ENCODE measurements around the gene TNPO3.
"Not testable (repeated sequence)": the region's sequence is repeated elsewhere in the genome, so short reads cannot be mapped to it uniquely, and the experiment has no call there.

TNPO3 gene

DNA sequence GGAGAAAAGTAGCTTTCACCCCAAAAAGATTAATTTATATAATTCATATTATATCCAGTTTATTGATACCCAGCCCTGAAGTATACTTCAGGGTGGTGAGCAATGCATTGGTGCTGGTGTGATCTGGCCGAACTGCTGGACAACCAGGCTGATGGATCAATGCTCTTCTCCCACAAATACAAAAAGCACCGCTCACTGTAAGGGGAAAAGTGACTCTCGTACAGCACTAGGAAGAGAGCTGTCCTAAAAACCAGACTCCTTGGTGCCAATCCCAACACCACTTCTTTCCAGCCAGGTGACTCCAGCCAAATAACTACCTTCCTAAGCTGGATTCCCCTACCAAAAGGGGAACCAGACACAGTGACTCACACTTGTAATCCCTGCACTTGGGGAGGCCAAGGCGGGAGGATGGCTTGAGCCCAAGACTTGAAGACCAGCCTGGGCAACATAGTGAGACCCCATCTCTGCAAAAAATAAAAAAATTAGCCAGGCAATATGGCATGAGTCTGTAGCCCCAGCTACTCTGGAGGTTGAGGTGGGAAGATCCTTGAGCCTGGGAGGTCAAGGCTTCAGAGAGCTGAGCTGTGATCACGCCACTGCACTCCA lies 13.1 kb upstream of the TNPO3 start:
- no peak for DNase-seq

DNA sequence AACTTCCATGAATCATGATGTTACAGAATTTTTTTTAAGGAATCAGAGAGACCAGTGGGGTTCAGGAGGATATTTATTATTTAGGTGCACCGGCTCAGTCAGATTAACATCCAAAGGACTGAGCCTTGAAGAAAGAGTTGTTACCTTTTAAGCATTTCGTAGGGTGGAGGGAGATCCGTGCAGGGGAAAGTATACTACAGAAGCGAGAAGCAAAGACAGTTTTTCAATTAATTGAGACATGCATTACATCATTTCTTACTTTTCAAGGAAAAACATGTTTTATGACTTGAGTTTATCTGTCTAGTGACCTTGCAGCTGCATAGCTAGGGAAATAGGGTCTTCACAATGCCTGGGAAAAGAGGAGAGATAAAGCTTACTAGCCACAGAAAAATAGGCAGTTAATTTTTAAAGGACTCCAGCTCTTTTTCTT lies 12.2 kb upstream of the TNPO3 start:
- DNase-seq = not testable (repeated sequence)

DNA sequence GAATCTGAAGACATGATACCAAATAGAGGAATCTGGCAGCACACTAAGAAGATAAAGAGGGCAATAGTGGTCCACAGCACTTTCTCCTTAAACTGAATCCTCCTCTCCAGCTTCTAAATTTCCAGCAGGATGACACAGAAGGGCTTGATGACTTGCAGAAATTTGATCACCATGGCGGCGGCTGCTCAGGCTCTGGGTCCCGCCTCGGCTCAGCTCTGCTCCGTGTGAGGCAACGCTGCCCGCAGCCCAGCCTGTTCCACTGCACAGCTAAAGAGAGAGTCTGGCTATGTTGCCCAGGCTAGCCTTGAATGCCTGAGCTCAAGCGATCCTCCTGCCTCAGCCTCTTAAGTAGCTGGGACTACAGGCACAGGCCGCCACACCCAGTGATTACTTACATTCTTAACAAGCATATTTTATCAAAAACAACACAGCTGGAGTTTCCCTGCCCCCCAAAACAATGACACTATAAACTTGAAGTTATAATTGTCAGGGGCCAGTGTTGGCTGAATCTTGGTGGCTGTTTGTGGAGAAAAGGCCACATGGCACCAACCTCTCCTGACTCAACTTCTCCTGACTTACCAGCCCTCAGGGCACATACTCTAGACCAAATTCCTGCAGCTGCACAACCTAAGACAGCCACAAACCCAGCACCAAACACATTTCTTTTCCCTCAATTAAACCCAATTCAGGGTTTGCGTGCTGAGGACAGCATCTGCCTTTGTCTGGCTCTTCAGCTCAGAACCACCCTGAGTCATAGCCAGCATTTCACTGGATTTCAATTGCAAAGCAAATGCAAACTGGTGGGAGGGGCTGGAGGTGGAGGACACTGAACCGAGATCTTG lies 11.6 kb upstream of the TNPO3 start:
- no peak for DNase-seq

DNA sequence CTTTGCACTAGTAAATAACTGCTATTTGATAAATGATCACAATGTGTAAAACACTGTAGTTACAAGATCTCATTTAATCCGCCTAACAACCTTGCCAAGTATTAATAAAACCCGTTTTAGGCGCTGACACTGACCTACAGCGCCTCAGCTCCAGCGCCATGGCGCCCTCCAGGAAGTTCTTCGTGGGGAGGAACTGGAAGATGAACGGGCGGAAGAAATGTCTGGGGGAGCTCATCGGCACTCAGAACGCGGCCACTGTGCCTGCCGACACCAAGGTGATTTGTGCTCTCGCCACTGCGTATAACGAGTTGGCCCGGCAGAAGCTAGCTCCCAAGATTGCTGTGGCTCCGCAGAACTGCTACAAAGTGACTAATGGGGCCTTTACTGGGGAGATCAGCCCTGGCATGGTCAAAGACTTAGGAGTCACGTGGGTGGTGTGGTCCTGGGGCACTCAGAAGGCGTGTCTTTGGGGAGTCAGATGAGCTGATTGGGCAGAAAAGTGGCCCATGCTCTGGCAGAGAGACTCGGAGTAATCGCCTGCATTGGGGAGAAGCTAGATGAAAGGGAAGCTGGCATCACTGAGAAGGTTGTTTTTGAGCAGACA lies 1.1 kb upstream of the TNPO3 start:
- DNase-seq = no peak

DNA sequence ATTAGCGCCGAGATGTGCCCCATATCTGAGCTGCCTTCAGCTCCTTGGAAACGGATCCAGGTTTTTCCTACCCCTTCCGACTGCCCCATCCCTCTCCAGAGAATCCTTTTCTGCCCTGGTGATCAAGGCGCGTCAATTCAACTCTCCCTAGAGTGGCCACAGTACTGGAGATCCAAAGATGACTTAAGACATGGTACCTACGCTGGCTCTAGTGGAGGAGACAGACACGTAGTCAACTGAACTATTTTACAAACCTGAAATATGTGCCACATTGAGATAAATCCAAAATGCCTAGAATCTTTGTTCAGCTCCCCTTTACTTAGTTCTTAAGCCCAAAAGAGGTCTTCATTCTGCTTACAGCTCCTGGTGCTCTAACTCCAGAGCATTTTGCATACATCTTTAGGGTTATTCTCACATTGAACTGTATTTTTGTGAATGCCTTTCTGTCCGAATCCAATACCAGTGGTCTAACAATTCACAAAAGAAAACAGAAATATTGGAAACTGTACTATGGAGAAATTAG lies 444 bp upstream of the TNPO3 start:
- no peak for DNase-seq

DNA sequence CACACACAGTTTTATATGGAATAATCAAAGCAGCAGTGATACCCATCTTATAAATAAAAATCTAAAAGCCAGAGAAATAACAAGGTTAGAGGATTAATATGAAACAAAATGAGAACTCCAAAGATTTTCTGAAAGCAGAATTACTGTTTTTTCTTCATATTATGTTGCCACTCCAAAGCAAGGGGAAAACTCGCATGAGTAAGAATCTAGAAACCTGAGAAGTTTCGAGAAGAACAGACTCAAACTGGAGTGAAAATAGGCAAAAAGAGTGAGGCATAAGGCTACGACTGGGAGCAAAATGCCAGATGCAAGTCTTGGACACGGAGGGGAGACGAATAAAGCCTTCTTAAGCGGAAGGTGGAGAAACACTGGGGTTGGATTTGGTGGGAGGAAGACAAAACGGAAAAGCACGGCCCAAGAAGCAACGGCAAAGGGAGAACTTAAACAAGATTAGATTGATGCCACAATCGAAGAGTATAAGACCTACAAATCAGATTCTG lies 923 bp downstream of the TNPO3 start:
- DNase-seq = no peak

DNA sequence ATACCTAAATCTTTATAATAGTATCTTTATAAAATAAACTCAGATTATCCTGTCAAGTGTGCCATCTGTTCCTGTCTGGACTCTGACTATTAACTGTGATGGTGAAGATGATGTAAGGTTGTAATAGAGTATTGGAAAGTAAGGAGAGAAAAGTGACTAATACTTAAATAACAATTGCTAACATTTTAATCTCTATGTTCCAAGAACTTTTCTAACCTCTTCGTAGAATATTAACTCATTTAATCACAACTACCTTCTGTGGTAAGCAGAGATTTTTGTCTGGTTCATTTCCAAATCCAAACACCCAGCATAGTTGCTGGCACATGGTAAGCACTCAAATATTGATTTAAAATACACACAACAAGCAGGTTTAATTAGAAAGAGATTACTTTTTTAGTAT lies 2.5 kb downstream of the TNPO3 start:
- DNase-seq = no peak

DNA sequence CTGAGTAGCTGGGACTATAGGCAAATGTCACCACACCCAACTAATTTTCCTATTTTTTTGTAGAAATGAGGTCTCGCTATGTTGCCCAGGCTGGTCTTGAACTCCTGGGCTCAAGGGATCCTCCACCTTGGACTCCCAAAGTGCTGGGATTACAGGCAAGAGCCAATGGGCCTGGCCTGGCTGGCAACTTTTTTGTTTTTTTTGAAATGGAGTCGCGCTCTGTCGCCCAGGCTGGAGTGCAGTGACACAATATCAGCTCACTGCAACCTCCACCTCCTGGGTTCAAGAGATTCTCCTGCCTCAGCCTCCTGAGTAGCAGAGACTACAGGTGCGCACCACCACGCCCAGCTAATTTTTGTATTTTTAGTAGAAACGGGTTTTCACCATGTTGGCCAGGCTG lies 3.5 kb downstream of the TNPO3 start:
- DNase-seq = not testable (repeated sequence)

DNA sequence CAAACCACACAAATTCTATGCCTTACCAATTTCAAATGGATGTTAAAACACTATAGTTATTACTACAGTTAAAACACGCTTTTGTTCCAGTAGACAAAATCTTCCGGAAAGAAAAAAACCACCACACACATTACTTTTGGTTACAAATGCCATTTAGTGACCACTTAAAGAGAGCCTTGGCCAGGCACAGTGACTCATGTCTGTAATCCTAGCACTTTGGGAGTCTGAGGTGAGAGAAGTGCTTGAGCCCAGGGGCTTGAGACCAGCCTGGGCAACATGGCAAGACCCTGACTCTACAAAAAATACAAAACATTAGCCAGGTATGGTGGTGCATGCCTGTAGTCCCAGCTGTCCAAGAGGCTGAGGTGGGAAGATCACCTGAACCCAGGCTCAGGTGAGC lies 7.2 kb downstream of the TNPO3 start:
- DNase-seq = no peak

DNA sequence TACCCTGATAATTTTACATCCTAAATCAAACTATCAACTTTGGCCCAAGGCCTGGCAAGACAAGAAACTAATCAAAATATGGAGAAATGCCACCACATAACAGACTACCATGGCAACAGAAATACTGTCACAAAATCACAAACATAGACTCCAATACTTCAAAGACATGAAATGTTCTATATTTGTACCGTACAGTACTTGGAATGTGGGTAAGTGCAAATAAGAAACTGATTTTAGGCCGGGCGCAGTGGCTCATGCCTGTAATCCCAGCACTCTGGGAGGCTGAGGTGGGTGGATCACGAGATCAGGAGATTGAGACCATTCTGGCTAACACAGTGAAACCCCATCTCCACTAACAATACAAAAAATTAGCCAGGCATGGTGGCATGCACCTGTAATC lies 9.2 kb downstream of the TNPO3 start:
- DNase-seq = no peak

DNA sequence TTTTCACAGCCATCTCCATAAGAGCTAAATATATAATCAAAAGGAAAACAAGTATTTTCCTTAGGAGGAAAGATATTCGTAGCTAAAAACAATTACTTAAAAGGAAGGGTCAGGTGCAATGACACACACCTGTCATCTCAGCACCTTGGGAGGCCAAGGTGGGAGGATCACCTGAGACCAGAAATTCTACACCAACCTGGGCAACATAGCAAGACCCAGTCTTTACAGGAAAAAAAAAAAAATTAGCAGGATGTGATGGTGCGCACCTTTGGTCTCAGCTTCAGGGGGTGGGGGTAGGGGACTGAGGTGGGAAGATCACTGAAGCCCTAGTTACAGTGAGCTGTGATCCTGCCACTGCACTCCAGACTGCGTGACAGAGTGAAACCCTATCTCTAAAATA lies 11.9 kb downstream of the TNPO3 start:
- DNase-seq = no peak

DNA sequence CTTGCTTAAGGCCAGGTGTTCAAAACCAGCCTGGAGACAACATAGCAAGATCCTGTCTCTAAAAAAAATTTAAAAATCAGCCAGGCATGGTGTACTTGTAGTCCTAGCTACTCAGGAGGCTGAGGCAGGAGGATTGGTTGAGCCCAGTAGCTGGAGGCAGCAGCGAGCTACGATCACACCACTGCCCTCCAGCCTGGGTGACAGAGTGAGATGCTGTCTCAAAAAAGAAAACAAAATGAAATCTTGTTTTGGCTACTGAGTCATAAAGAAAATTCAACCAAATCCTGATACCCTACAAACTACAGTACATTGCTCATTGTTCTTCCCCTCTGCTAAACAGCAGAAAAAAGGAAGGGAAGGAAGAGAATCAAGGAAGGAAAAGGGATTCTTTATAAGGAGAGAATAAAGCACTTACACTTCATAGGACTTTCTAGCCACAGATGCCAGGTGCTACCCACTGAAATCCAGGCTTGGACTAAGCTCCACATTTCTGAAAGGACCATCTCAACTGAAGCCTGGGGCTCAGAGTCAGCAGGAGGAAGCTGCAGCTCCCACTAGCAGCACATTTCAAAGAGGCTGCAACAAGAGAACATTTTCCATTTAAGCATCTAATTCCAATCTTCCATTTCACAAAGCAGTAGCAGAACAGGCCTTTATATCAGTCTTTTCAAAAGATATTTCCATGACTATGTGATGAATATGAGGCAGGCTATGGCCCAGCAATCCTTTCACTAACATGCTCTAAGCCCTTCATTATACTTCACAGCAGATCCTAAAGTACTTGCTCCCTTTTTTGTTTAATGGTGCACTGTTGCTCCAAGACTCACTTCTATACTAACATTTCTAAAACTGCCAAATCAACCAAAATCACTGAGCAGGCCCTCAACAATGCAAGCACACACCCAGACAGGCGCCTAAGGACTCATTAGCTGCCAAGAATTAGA lies 13.5 kb downstream of the TNPO3 start:
- no peak for DNase-seq

DNA sequence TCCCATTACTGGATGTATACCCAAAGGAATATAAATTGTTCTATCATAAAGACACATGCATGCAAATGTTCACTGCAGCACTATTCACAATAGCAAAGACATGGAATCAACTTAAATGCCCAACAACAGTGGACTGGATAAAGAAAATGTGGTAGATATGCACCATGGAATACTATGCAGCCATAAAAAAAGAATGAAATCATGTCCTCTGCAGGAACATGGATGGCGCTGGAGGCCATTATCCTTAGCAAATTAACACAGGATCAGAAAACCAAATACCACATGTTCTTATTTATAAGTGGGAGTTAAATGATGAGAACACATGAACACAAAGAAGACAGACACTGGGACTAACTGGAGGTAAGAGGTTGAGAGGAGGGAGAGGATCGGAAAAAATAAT lies 16.4 kb downstream of the TNPO3 start:
- not testable (repeated sequence) for DNase-seq

DNA sequence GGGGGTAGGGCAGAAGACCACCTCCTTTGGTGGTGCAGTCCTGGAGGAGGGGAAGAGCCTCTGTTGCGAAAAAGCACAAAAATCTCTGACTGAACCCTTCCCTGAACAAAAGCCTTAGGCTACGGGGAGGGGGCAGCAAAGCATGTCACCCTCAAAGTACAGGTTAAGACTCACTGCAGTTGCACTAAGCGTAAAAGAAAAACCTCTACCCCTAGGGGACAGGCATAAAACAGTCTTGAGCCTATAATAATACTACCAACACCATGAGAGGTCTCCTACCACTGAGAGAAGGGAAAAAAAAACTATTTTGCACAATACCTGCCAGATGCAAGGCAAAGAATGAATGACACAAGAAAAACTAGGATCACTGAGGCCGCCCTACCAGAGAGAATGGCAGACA lies 17.3 kb downstream of the TNPO3 start:
- no peak for DNase-seq

DNA sequence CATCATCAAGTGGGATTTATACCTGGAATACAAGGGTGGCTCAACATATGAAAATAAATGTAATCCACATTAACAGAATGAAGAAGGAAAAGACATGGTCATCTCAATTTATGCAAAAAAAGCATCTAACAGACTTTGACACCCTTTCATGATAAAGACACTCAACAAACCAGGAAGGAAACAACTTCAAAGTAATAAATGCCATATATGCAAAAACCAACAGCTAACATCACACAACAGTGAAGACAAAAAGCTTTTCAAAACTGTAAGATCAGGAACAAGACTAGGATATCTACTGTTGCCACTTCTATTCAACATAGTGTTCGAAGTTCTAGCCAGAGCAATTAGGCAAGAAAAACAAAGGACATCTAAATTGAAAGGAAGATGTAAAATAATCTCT lies 22.9 kb downstream of the TNPO3 start:
- DNase-seq = no peak

DNA sequence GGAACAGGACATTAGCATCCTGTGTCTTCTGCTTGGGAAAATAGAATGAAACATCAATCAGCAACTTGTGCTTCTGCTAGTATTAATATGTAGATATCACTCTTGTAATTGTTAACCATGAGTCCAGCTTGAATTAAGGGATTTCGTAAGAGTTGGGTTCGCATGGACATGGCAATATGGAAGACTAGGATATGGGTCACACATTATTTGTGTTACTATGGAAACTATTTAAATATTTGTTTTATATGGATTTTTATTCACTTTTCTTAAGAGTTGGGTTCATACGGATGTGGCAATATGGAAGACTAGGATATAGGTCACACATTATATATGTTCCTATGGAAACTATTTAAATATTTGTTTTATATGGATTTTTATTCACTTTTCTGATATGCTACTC lies 24.5 kb downstream of the TNPO3 start:
- DNase-seq = no peak

DNA sequence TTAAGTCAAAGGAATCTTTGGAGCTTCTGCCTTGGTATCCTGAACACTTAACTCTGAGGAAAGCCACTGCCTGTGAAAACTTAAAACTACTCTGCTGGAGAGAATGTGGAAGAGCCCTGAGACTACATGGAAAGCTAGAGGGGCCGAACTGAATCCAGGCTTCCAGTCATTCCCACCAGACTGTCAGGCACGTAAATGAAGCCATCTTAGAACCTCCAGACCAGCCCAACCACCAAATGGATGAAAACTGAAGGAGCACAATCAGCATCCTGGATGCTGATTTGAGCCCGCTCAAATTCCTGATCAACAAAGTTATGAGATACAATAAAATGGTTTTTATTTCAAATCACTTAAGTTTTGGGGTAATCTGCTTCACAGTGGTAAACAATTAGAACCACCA lies 30.8 kb downstream of the TNPO3 start:
- DNase-seq = no peak

DNA sequence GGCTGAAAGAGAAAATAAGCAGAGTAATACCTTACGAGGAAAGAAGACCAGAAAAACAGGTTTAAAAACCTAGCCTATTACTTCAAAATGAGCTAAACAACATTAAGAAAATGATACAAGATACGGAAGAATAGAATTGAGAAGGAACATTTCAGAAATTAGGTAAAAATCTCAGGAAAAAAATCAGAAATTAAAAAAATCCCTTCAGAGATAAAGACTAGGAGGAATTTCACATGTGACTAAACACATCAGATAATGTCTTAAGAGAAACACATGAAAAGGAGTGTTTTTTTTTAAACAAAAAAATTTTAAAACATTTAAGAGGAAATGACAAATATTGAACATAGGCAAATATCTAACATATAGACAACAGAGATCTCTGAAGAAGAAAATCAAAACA lies 33.3 kb downstream of the TNPO3 start:
- DNase-seq = no peak

DNA sequence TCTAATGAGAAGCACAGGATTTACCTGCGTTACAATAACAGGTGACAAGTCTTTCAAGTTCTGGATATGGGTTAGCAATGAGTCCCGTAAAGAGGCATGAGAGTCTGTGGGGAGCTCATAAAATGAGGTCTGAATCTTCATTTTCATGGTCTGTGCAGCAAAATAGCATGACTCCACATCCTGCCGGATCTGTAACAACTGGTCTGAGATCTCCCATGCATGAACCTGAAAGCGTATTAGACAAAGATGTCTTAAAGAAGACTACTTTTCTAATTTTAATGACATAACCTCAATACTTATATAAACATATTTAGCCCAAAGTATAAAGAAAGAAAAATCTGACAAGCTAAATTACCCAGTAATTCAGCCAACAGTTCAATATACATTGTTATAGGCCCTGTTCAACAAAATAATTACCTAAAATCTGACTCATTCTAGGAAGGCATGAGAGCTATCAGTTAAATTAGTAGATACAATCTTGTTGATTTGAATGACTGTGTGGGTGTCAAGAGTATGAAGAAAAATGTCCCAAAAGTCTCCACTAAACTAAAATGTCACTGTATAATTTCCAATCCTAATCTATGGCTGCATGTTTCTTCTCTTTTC lies 36.9 kb downstream of the TNPO3 start:
- DNase-seq = no peak

DNA sequence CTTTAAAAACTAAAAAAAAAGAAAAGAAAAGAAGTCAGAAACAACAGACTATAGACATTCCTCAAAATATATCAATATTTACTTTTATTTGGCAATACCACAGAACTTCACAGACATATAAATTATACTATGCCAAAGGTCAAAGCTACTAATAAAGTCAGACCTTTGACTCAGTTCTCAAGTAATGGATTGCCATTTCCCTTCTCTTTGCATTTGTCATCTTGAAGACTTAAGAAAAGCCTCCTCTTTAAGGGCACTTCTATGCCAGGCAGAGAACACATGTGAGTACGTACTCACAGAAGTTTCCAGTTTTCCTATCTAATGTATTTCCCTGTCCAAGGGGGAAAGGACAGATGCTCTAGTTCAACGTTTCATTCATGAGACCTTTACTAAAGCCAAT lies 37.6 kb downstream of the TNPO3 start:
- DNase-seq = no peak

DNA sequence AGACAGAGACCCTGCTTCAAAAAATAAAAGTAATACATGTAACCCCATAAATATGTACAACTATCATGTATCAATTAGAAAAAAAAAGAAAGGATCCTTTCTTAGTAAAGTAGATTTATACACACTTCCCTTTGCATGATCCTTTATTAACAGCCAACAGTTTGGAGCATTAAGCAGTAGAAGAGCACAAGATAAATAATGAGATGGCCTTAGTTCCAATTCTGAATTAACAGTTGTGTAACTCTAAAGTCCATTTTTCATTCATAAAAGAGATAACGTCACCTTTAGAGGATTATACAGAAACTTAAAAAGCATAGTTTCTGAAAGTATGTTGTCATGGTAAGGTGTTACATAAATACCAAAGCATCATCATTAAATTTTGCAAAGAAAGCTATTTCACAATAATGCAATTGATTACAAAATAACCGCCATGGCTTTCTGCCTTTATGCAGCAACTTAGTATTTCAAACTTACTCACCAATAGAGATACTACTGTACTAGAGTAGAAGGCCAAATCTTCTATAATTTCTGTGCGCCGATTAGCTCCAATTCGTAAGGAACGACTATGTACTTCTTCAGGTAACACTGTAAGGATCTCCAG lies 40.3 kb downstream of the TNPO3 start:
- DNase-seq = no peak

Data from DMS 273 treated with DMSO at 0.1 percent for 48 hours (cell line).